ENCODE data around the gene ABHD2. TPM values are rescaled to one million over a fixed set of nuclear protein-coding genes. Genes with fewer than 3 reads are reported as not detected.
A peak's percentile ranks its signal among the peaks of the same experiment; 100 is the strongest.

The ABHD2 gene
- total and polyA plus RNA-seq, 4 donors: 9.1 to 221 (median 82.5) TPM

DNA sequence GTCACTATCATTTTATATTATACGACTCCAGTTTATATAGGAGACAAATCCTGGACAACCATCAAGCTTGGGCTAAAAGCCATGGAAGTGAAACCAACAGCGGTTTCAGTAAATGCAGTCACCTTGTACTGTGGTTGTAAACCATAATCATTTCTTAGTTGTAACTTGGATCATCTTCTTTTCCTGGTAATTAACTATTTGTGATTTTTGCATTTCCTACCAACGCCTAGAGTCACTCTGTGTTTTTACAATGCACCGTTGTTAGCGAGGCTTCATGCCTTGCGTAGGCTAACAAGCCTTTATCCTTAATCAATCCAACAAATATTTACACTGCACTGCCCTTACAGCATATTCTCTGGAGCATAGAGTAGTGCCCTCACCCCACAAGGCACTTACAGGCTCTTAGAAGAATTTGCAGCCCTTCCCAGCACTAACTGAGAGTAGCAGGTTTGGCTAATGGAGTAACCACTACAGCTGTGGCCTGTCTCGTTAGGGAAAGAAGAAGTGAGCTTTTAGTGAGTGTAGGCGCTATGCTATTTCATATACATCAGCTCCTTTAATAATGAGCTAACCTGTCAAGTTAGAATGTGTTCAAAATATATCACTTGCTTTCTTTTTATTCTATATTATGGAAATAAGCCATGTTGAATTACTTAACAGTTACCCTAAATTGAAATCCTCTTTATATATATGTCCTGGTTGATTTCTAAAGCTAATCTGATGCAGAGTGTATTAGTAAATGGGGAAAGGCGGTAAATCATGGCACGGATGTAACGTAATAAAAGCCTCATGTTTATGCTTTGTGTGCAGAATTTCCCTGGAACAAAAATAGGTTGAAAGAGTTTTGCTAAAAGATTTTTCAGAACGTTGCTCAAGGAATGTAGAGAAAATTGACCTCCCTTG lies 62.8 kb downstream of the ABHD2 start:
- peaks cover 0 to 1% of the 10 kb centered on the region in 2 donors for H3K4me1 ChIP-seq (ENCODE audit: control insufficient read depth in 1 of 2, insufficient read depth in 2 of 2, low read length in 2 of 2)
- peaks cover 3 to 13% of the 10 kb centered on the region in 2 donors for H3K36me3 ChIP-seq (ENCODE audit: control insufficient read depth in 1 of 2, insufficient read depth in 2 of 2, low read length in 1 of 2)
- 78 to 79% methylated on average over 12 of the region's 12 CpGs for WGBS, 2 donors
- H3K27me3 ChIP-seq (ENCODE audit: control insufficient read depth in 1 of 2, insufficient read depth in 2 of 2, low read length in 1 of 2): no peaks in the 10 kb centered on the region
- H3K4me3 ChIP-seq (ENCODE audit: low read length in 2 of 2): no peak overlapping the region
- no peak for ATAC-seq (ENCODE audit: low FRiP score)
- no peak for DNase-seq
- no peak overlapping the region for H3K27ac ChIP-seq (ENCODE audit: low read depth in 1 of 2, low read length in 2 of 2)
- H3K9me3 ChIP-seq (ENCODE audit: control insufficient read depth, low read length): no peaks in the 10 kb centered on the region
- intact Hi-C loops (cut with DNase I): no loop called here

DNA sequence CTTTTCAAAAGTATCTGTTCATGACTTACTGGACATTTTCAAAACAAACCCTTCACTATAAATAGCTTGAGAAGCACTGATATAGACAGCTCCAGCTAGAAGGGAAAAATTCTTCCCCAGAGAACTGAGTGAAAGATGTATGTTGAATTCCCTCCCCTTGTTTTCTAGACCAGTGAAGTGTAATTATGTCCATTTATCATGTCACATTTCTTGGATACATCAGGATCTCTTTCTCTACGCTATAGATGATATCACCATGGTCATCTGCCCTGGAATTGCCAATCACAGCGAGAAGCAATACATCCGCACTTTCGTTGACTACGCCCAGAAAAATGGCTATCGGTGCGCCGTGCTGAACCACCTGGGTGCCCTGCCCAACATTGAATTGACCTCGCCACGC lies 66.9 kb downstream of the ABHD2 start:
- no peak overlapping the region for H3K4me3 ChIP-seq (ENCODE audit: low read length in 2 of 2)
- no peak for ATAC-seq (ENCODE audit: low FRiP score)
- H3K27me3 ChIP-seq (ENCODE audit: control insufficient read depth in 1 of 2, insufficient read depth in 2 of 2, low read length in 1 of 2): no peaks in the 10 kb centered on the region
- intact Hi-C loops (cut with DNase I): no loop called here
- H3K36me3 ChIP-seq (ENCODE audit: control insufficient read depth in 1 of 2, insufficient read depth in 2 of 2, low read length in 1 of 2): peaks cover 4 to 12% of the 10 kb centered on the region in 2 donors
- H3K9me3 ChIP-seq (ENCODE audit: control insufficient read depth, low read length): no peaks in the 10 kb centered on the region
- no peak for DNase-seq
- H3K4me1 ChIP-seq (ENCODE audit: control insufficient read depth in 1 of 2, insufficient read depth in 2 of 2, low read length in 2 of 2): no peaks in the 10 kb centered on the region
- no peak overlapping the region for H3K27ac ChIP-seq (ENCODE audit: low read depth in 1 of 2, low read length in 2 of 2)
- WGBS, 2 donors: 96 to 97% methylated on average over 10 of the region's 10 CpGs

DNA sequence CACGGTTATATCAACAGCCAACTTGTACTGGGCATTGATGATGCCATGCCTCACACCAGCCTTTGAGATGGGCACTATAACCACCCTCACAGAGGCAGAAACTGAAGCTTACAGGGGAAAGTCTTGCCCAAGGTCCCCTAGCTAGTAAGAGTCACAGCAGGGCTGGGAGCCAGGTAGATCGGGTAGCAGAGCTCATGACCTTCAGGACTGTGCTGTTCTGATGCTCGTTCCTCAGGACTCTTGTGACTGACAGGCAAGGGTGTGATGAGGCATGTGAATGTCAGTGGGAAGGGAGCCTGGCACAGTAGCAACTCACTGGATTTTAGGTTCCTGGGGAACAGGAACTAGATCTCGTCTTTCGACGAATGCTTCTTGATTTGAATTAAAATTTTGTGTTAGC lies 67.4 kb downstream of the ABHD2 start:
- Histone ChIP-seq H3K4me3 (ENCODE audit: low read length in 2 of 2) (no peak overlapping the region), H3K27me3 (ENCODE audit: control insufficient read depth in 1 of 2, insufficient read depth in 2 of 2, low read length in 1 of 2) (no peaks in the 10 kb centered on the region), H3K36me3 (ENCODE audit: control insufficient read depth in 1 of 2, insufficient read depth in 2 of 2, low read length in 1 of 2) (peaks cover 4 to 15% of the 10 kb centered on the region in 2 donors), H3K4me1 (ENCODE audit: control insufficient read depth in 1 of 2, insufficient read depth in 2 of 2, low read length in 2 of 2) (no peaks in the 10 kb centered on the region), H3K9me3 (ENCODE audit: control insufficient read depth, low read length) (no peaks in the 10 kb centered on the region), H3K27ac (ENCODE audit: low read depth in 1 of 2, low read length in 2 of 2) (no peak overlapping the region)
- DNase-seq (no peak), ATAC-seq (ENCODE audit: low FRiP score) (no peak)
- intact Hi-C loops (cut with DNase I): no loop called here
- WGBS, 2 donors: 77 to 95% methylated on average over 6 of the region's 6 CpGs

- Histone ChIP-seq H3K27me3 (ENCODE audit: control insufficient read depth in 1 of 2, insufficient read depth in 2 of 2, low read length in 1 of 2) (no peaks in the 10 kb centered on the region), H3K4me1 (ENCODE audit: control insufficient read depth in 1 of 2, insufficient read depth in 2 of 2, low read length in 2 of 2) (no peaks in the 10 kb centered on the region), H3K4me3 (ENCODE audit: low read length in 2 of 2) (no peak overlapping the region), H3K36me3 (ENCODE audit: control insufficient read depth in 1 of 2, insufficient read depth in 2 of 2, low read length in 1 of 2) (peaks cover 4 to 11% of the 10 kb centered on the region in 2 donors), H3K9me3 (ENCODE audit: control insufficient read depth, low read length) (no peaks in the 10 kb centered on the region), H3K27ac (ENCODE audit: low read depth in 1 of 2, low read length in 2 of 2) (no peak overlapping the region)
- intact Hi-C loops (cut with DNase I): no loop called here
- ATAC-seq (ENCODE audit: low FRiP score) (no peak), DNase-seq (no peak)
- 83 to 90% methylated on average over 1 of the region's 1 CpG for WGBS, 2 donors
Measured at GRCh38 chr15:89157061-89157460, 68.8 kb downstream of the ABHD2 start.

DNA sequence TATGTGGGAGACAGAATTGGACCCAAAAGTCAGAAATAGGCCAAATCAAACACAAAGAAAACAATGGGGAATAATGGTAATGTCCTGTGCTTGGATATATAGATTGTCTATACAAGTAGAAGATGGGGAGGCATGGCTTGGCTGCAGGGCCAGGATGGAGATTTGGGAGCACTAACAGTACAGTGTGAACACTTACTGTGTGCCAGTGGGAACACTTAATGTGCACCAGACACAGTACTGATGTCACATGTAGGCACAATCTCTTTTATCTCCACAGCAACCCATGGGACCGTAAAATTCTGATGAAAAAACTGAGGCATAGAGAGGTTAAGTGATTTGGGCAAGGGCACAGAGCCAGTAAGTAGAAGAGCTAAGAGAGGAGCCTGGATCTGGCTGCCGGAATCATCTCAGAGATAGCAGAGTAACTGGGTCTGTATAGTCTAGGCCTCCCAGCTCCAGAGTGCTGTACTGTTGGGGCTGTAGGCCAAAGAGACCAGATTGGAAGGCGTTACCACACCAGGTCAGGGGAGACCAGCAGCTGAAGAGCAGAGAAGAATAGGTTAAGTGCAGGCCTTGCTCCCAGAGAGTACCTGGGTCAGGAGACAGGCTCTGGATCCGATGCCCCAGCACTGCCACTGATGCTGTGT lies 69.8 kb downstream of the ABHD2 start:
- intact Hi-C loops (cut with DNase I): no loop called here
- ATAC-seq (ENCODE audit: low FRiP score): no peak
- peaks cover 4 to 9% of the 10 kb centered on the region in 2 donors for H3K36me3 ChIP-seq (ENCODE audit: control insufficient read depth in 1 of 2, insufficient read depth in 2 of 2, low read length in 1 of 2)

GRCh38 chr15:89161666-89162065 lies 73.4 kb downstream of the ABHD2 start:
- H3K36me3 ChIP-seq (ENCODE audit: control insufficient read depth in 1 of 2, insufficient read depth in 2 of 2, low read length in 1 of 2): peaks cover 4 to 8% of the 10 kb centered on the region in 2 donors
- no peak for ATAC-seq (ENCODE audit: low FRiP score)
- DNase-seq: no peak
- intact Hi-C loops (cut with DNase I): no loop called here
- H3K9me3 ChIP-seq (ENCODE audit: control insufficient read depth, low read length): no peaks in the 10 kb centered on the region
- H3K27me3 ChIP-seq (ENCODE audit: control insufficient read depth in 1 of 2, insufficient read depth in 2 of 2, low read length in 1 of 2): no peaks in the 10 kb centered on the region
- no peak overlapping the region for H3K4me3 ChIP-seq (ENCODE audit: low read length in 2 of 2)
- no peak overlapping the region for H3K27ac ChIP-seq (ENCODE audit: low read depth in 1 of 2, low read length in 2 of 2)
- H3K4me1 ChIP-seq (ENCODE audit: control insufficient read depth in 1 of 2, insufficient read depth in 2 of 2, low read length in 2 of 2): peaks cover 0 to 9% of the 10 kb centered on the region in 2 donors
- 79 to 81% methylated on average over 3 of the region's 3 CpGs for WGBS, 2 donors

More for the DNA sequence above, 69.8 kb downstream of the ABHD2 start:
- 77 to 86% methylated on average over 4 of the region's 4 CpGs for WGBS, 2 donors
- Histone ChIP-seq H3K9me3 (ENCODE audit: control insufficient read depth, low read length) (no peaks in the 10 kb centered on the region), H3K27me3 (ENCODE audit: control insufficient read depth in 1 of 2, insufficient read depth in 2 of 2, low read length in 1 of 2) (no peaks in the 10 kb centered on the region), H3K4me3 (ENCODE audit: low read length in 2 of 2) (no peak overlapping the region), H3K27ac (ENCODE audit: low read depth in 1 of 2, low read length in 2 of 2) (peak overlapping the region in 1 of 2 donors; percentile 18), H3K4me1 (ENCODE audit: control insufficient read depth in 1 of 2, insufficient read depth in 2 of 2, low read length in 2 of 2) (no peaks in the 10 kb centered on the region)
- DNase-seq: no peak

- H3K27ac ChIP-seq (ENCODE audit: low read depth in 1 of 2, low read length in 2 of 2): peak overlapping the region in 1 of 2 donors; percentile 12
- intact Hi-C loops (cut with DNase I): no loop called here
- H3K4me1 ChIP-seq (ENCODE audit: control insufficient read depth in 1 of 2, insufficient read depth in 2 of 2, low read length in 2 of 2): peaks cover 9 to 10% of the 10 kb centered on the region in 2 donors
- no peak overlapping the region for H3K4me3 ChIP-seq (ENCODE audit: low read length in 2 of 2)
- 92 to 94% methylated on average over 5 of the region's 5 CpGs for WGBS, 2 donors
- peaks cover 0 to 4% of the 10 kb centered on the region in 2 donors for H3K36me3 ChIP-seq (ENCODE audit: control insufficient read depth in 1 of 2, insufficient read depth in 2 of 2, low read length in 1 of 2)
- DNase-seq: no peak
- H3K27me3 ChIP-seq (ENCODE audit: control insufficient read depth in 1 of 2, insufficient read depth in 2 of 2, low read length in 1 of 2): no peaks in the 10 kb centered on the region
- ATAC-seq (ENCODE audit: low FRiP score): no peak
- no peaks in the 10 kb centered on the region for H3K9me3 ChIP-seq (ENCODE audit: control insufficient read depth, low read length)
Measured at GRCh38 chr15:89163271-89164055, 75.2 kb downstream of the ABHD2 start.

DNA sequence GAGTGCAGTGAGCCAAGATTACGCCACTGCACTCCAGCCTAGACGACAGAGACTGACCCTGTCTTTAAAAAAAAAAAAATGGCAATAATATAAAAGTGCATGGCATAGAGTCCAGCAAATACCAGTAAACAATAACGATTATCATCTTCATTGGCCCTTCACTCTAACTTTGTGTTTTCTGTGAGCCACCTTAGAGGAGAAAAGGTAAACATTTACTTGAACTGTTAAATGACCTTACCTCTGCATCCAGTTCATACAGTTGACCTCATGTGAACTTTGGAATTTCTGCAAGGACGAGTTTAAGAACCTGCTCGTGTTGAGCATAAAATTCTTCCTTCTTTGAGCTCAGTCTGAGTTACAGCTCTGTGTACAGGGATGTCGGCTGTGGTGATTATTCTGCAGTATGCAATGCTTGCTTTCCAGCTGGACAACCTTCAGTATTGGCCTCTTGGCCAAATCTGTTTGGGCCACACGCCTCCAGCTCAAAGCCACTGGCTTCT lies 76.5 kb downstream of the ABHD2 start:
- peak; percentile 75 for ATAC-seq (ENCODE audit: low FRiP score)
- peaks cover 9 to 10% of the 10 kb centered on the region in 2 donors for H3K4me1 ChIP-seq (ENCODE audit: control insufficient read depth in 1 of 2, insufficient read depth in 2 of 2, low read length in 2 of 2)
- intact Hi-C loops (cut with DNase I): no loop called here
- peak overlapping the region in 1 of 2 donors; percentile 57 for H3K27ac ChIP-seq (ENCODE audit: low read depth in 1 of 2, low read length in 2 of 2)
- no peaks in the 10 kb centered on the region for H3K27me3 ChIP-seq (ENCODE audit: control insufficient read depth in 1 of 2, insufficient read depth in 2 of 2, low read length in 1 of 2)
- H3K36me3 ChIP-seq (ENCODE audit: control insufficient read depth in 1 of 2, insufficient read depth in 2 of 2, low read length in 1 of 2): peaks cover 0 to 4% of the 10 kb centered on the region in 2 donors
- H3K9me3 ChIP-seq (ENCODE audit: control insufficient read depth, low read length): no peaks in the 10 kb centered on the region
- no peak for DNase-seq
- no peak overlapping the region for H3K4me3 ChIP-seq (ENCODE audit: low read length in 2 of 2)
- 28 to 32% methylated on average over 7 of the region's 7 CpGs for WGBS, 2 donors

Measured in aorta (tissue), 5 donors.